ENCODE data around the gene TOP3A. TPM values are rescaled to one million over a fixed set of nuclear protein-coding genes. Genes with fewer than 3 reads are reported as not detected.

The TOP3A gene
- total RNA-seq, 4 donors from 2014 or later: 25.7 to 49.7 (median 35.0) TPM

DNA sequence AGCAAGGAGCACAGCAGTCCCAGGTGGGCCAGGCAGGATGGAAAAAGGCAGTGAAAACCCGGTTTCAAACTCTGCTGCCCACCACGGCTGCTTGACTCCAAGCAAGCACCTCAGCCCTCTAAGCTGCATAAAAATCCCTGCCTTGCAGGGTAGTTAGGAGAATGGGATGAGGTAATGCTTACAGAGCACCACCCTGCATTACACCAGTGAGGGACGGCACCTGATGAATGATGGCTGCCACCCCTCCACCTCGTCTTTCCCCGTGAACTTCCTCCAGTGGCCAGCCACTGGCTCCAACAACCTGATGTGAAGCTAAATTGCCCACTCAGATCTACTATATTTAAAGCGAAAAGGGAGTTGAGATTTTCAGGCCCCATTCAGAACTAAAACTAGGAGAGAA, 33.0 kb downstream of the TOP3A start:
- no peak for TF ChIP-seq POLR2A (IDR thresholded peaks at IDR 0.05)
- TF ChIP-seq, protein P1, sequence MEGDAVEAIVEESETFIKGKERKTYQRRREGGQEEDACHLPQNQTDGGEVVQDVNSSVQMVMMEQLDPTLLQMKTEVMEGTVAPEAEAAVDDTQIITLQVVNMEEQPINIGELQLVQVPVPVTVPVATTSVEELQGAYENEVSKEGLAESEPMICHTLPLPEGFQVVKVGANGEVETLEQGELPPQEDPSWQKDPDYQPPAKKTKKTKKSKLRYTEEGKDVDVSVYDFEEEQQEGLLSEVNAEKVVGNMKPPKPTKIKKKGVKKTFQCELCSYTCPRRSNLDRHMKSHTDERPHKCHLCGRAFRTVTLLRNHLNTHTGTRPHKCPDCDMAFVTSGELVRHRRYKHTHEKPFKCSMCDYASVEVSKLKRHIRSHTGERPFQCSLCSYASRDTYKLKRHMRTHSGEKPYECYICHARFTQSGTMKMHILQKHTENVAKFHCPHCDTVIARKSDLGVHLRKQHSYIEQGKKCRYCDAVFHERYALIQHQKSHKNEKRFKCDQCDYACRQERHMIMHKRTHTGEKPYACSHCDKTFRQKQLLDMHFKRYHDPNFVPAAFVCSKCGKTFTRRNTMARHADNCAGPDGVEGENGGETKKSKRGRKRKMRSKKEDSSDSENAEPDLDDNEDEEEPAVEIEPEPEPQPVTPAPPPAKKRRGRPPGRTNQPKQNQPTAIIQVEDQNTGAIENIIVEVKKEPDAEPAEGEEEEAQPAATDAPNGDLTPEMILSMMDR (IDR thresholded peaks at IDR 0.05): no peak
- peaks cover 0 to 94% (median 0%) of the 10 kb centered on the region in 3 donors for H3K36me3 ChIP-seq
- H3K4me1 ChIP-seq: no peaks in the 10 kb centered on the region
- DNase-seq: no peak
- no peak overlapping the region for H3K27ac ChIP-seq
- H3K4me3 ChIP-seq: no peak overlapping the region
- no peaks in the 10 kb centered on the region for H3K9me3 ChIP-seq
- H3K27me3 ChIP-seq: no peaks in the 10 kb centered on the region

DNA sequence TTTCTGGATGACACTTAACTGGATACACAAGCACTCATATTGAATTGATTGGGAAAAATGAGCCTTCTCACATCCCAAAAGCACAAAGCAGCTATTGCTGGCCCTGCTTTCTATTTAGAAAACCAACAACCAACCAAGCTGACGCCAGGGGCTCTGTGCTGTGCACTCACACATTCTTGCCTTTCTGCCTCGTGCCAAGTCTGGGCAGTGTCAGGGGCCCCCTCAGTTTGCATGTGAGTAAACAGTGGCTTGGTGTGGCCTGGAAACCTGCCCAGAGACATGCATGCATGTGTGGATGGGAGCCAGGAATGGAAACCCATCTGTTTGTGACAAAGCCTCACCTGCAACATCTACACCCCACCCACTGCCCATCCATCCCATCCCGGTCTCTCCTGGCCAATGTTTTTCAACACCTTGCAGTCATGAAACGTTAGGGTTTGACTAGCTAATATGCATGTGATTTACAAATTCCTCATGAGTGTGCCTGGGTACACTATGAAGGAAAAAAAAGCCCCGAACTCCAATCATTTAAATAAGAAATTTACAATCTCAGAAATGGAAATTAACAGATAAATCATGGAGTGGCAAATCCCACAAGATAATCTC, 33.9 kb downstream of the TOP3A start:
- TF ChIP-seq, protein P1 (IDR thresholded peaks at IDR 0.05): no peak
- TF ChIP-seq POLR2A (IDR thresholded peaks at IDR 0.05): no peak
- Histone ChIP-seq H3K4me1 (no peaks in the 10 kb centered on the region), H3K4me3 (no peak overlapping the region), H3K9me3 (no peaks in the 10 kb centered on the region), H3K27me3 (no peaks in the 10 kb centered on the region), H3K36me3 (peaks cover 0 to 95% (median 0%) of the 10 kb centered on the region in 3 donors), H3K27ac (no peak overlapping the region)
- DNase-seq: no peak

DNA sequence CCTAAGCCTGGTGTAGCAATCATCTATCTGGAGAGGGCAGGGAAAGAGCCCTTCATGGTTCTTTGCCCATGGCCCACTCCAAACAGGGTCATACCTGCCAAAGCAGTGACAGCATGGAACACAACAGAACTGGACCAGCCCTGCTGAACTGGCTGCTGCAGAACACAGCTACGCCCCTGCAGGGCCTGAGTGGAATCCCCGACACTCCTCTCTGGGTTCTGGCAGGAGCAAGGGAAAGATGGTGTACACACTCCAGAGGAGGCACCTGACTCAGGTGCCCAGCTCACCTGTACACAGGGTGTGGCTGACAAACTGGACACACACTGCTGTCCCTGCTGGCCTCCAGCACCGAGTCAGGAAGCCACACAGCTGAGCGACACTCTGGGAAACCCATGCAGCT, 34.5 kb downstream of the TOP3A start:
- Histone ChIP-seq H3K27ac (no peak overlapping the region), H3K36me3 (peaks cover 0 to 92% (median 0%) of the 10 kb centered on the region in 3 donors), H3K27me3 (no peaks in the 10 kb centered on the region), H3K4me3 (no peak overlapping the region), H3K4me1 (no peaks in the 10 kb centered on the region), H3K9me3 (no peaks in the 10 kb centered on the region)
- DNase-seq: no peak
- TF ChIP-seq POLR2A (IDR thresholded peaks at IDR 0.05): no peak
- TF ChIP-seq, protein P1 (IDR thresholded peaks at IDR 0.05): no peak

DNA sequence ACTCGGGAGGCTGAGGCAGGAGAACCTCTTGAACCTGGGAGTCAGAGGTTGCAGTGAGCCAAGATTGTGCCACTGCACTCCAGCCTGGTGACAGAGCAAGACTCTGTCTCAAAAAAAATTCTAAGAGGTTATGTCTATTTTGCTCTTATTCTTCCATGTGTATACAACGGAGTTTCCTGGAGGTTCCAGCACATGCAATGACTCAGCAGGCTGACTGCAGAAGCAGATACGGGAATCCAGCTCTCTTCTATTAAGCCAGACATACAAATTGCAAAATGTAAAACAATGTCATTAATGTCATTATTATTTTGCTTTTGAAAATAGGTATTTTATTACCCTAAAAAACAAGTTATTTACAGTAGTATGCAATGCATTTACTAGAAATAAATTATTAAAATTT, 35.9 kb downstream of the TOP3A start:
- peaks cover 0 to 89% (median 0%) of the 10 kb centered on the region in 3 donors for H3K36me3 ChIP-seq

DNA sequence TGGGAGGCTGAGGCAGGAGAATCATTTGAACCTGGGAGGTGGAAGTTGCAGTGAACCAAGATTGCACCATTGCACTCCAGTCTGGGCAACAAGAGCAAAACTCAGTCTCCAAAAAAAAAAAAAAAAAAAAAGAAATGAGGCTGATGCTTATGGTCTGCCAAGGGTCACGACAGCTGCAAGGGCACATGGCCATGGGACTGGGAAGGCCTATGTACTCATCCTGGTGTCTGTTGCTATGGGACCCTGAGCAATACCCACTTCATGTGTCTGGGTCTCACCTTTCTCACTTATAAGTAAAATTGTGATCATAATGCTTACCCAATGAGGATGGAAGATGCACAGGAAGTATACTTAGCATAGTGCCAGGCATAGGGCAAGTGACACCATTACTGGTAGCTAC, 37.7 kb downstream of the TOP3A start:
- TF ChIP-seq, protein P1 (IDR thresholded peaks at IDR 0.05): no peak
- no peak for TF ChIP-seq POLR2A (IDR thresholded peaks at IDR 0.05)
- Histone ChIP-seq H3K9me3 (no peaks in the 10 kb centered on the region), H3K27ac (no peak overlapping the region), H3K36me3 (peaks cover 0 to 76% (median 0%) of the 10 kb centered on the region in 3 donors), H3K4me3 (no peak overlapping the region), H3K4me1 (no peaks in the 10 kb centered on the region), H3K27me3 (no peaks in the 10 kb centered on the region)
- DNase-seq: no peak

More for the DNA sequence above, 35.9 kb downstream of the TOP3A start:
- H3K9me3 ChIP-seq: no peaks in the 10 kb centered on the region
- no peak for DNase-seq
- no peak overlapping the region for H3K4me3 ChIP-seq
- no peaks in the 10 kb centered on the region for H3K4me1 ChIP-seq
- no peaks in the 10 kb centered on the region for H3K27me3 ChIP-seq
- H3K27ac ChIP-seq: no peak overlapping the region
- TF ChIP-seq POLR2A (IDR thresholded peaks at IDR 0.05): no peak
- TF ChIP-seq, protein P1 (IDR thresholded peaks at IDR 0.05): no peak
